SK-N-SH treated with all-trans-retinoic acid at 6 μM for 48 hours (cell line): ENCODE results near the gene IFI16.
A peak's percentile ranks its signal among the peaks of the same experiment; 100 is the strongest.
"Not testable (repeated sequence)": the region's sequence is repeated elsewhere in the genome, so short reads cannot be mapped to it uniquely, and the experiment has no call there.

Experiments used
- ATAC-seq: fragments of 200-7000 bp; cut with Tn5 transposase; 3 replicates; pipeline ENCODE4 v1.9.1; 2020; ENCODE audit warnings: mild to moderate bottlenecking, moderate library complexity
- BACH2 ChIP-seq: fragments of 250-450 bp; sonication (Bioruptor Pico); IDR thresholded peaks from 2 replicates; pipeline ENCODE4 v1.9.0; 2021; ENCODE audit warnings: mild to moderate bottlenecking, borderline replicate concordance
- CSDC2 ChIP-seq: fragments of 250-450 bp; sonication (Bioruptor Pico); IDR thresholded peaks from 2 replicates; pipeline ENCODE4 v1.5.0; 2020; ENCODE audit warnings: mild to moderate bottlenecking, moderate library complexity
- ESRRG ChIP-seq: fragments of 250-450 bp; sonication (Bioruptor Pico); IDR thresholded peaks from 2 replicates; pipeline ENCODE4 v1.6.1; 2021; ENCODE audit warnings: mild to moderate bottlenecking
- ISL1 ChIP-seq: fragments of 250-450 bp; sonication (Bioruptor Pico); IDR thresholded peaks from 2 replicates; pipeline ENCODE4 v2.1.2; 2022; ENCODE audit warnings: mild to moderate bottlenecking, moderate library complexity
- PPARA ChIP-seq: fragments of 250-450 bp; sonication (Bioruptor Pico); IDR thresholded peaks from 2 replicates; pipeline ENCODE4 v1.5.0; 2020; ENCODE audit warnings: mild to moderate bottlenecking, borderline replicate concordance
- RARB ChIP-seq: fragments of 250-450 bp; sonication (Bioruptor Pico); IDR thresholded peaks from 2 replicates; pipeline ENCODE4 v1.8.0; 2021; ENCODE audit warnings: mild to moderate bottlenecking, moderate library complexity
- SNAI2 ChIP-seq: fragments of 250-450 bp; sonication (Bioruptor Pico); IDR thresholded peaks from 2 replicates; pipeline ENCODE4 v1.5.0; 2020; ENCODE audit warnings: mild to moderate bottlenecking, moderate library complexity
- TCF4 ChIP-seq: fragments of 250-450 bp; sonication (Bioruptor Pico); IDR thresholded peaks from 2 replicates; pipeline ENCODE4 v1.8.0; 2021; ENCODE audit warnings: mild to moderate bottlenecking, moderate library complexity, borderline replicate concordance
- TOX ChIP-seq: fragments of 250-450 bp; sonication (Bioruptor Pico); IDR thresholded peaks from 2 replicates; pipeline ENCODE4 v1.8.0; 2021; ENCODE audit warnings: mild to moderate bottlenecking, moderate library complexity, borderline replicate concordance
- ZC3H10 ChIP-seq: fragments of 250-450 bp; sonication (Bioruptor Pico); IDR thresholded peaks from 2 replicates; pipeline ENCODE4 v1.5.1; 2021; ENCODE audit warnings: mild to moderate bottlenecking, moderate library complexity
- ZFP3 ChIP-seq: fragments of 250-450 bp; sonication (Bioruptor Pico); IDR thresholded peaks from 2 replicates; pipeline ENCODE4 v1.5.0; 2020; ENCODE audit warnings: mild to moderate bottlenecking, moderate library complexity
- ZFP30 ChIP-seq: fragments of 450-650 bp; formaldehyde crosslinking; IDR thresholded peaks from 2 replicates; pipeline ENCODE4 v1.5.0; 2022; ENCODE audit warnings: mild to moderate bottlenecking, moderate library complexity
- ZNF565 ChIP-seq: fragments of 450-650 bp; formaldehyde crosslinking; conservative IDR thresholded peaks from 2 replicates; pipeline ENCODE4 v1.5.0; 2020; ENCODE audit warnings: low read depth, mild to moderate bottlenecking, moderate library complexity
- ZNF70 ChIP-seq: fragments of 450-650 bp; formaldehyde crosslinking; IDR thresholded peaks from 2 replicates; pipeline ENCODE4 v1.5.0; 2020; ENCODE audit warnings: mild to moderate bottlenecking, moderate library complexity
- TF ChIP-seq, protein P1 (sequence below): fragments of 250-450 bp; sonication (Bioruptor Pico); IDR thresholded peaks from 2 replicates; pipeline ENCODE4 v1.8.0; 2021; ENCODE audit warnings: low read depth, mild to moderate bottlenecking, moderate library complexity, borderline replicate concordance
- TF ChIP-seq, protein P2 (sequence below): fragments of 250-450 bp; sonication (Bioruptor Pico); IDR thresholded peaks from 2 replicates; pipeline ENCODE4 v1.5.0; 2020; ENCODE audit warnings: mild to moderate bottlenecking, moderate library complexity
- TF ChIP-seq, protein P3 (sequence below): fragments of 250-450 bp; sonication (Bioruptor Pico); IDR thresholded peaks from 2 replicates; pipeline ENCODE4 v1.5.1; 2020; ENCODE audit warnings: low read depth, mild to moderate bottlenecking, moderate library complexity
- TF ChIP-seq, protein P4 (sequence below): fragments of 250-450 bp; sonication (Bioruptor Pico); IDR thresholded peaks from 2 replicates; pipeline ENCODE4 v1.8.0; 2020; ENCODE audit warnings: mild to moderate bottlenecking, moderate library complexity, borderline replicate concordance
- TF ChIP-seq, protein P5 (sequence below): fragments of 250-450 bp; sonication (Bioruptor Pico); IDR thresholded peaks from 2 replicates; pipeline ENCODE4 v1.5.1; 2021; ENCODE audit warnings: mild to moderate bottlenecking, moderate library complexity

The IFI16 gene

DNA sequence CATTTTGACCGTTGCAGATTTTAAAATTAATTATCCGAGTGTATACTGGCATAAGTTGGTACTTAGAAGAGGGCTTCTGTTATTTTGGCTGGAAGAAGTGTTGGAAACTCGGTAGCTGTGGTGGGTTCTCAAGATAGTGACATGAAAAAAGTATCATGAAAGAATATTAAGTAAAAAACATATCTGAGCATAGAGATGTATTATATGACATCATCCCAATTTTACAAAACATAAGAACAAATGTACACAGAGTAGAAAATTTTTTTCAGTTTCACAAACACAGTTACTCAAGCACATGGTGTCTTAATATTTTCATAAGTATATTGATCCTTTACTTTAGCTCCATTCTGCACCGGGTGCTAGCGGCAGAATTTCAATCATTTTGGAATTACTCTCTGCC, 684 bp downstream of the IFI16 start (continued):
- TF ChIP-seq, protein P1, sequence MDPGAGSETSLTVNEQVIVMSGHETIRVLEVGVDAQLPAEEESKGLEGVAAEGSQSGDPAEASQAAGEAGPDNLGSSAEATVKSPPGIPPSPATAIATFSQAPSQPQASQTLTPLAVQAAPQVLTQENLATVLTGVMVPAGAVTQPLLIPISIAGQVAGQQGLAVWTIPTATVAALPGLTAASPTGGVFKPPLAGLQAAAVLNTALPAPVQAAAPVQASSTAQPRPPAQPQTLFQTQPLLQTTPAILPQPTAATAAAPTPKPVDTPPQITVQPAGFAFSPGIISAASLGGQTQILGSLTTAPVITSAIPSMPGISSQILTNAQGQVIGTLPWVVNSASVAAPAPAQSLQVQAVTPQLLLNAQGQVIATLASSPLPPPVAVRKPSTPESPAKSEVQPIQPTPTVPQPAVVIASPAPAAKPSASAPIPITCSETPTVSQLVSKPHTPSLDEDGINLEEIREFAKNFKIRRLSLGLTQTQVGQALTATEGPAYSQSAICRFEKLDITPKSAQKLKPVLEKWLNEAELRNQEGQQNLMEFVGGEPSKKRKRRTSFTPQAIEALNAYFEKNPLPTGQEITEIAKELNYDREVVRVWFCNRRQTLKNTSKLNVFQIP, result no peak
- TF ChIP-seq TCF4 (CRISPR knock-in tag), result no peak
- no peak for TF ChIP-seq TOX (CRISPR knock-in tag)

DNA sequence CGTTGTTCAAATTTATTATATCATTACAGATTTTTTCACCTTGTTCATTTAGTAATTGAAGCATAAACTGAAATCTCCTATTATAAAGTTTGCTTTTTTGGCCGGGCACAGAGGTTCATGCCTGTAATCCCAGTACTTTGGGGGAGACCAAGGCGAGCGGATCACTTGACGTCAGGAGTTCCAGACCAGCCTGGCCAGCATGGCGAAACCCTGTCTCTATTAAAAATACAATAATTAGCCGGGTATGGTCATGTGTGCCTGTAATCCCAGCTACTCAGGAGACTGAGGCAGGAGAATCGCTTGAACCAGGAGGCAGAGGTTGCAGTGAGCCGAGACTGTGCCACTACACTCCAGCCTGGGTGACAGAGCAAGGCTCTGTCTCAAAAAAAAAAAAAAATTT, 1.3 kb downstream of the IFI16 start:
- not testable (repeated sequence) for ATAC-seq

DNA sequence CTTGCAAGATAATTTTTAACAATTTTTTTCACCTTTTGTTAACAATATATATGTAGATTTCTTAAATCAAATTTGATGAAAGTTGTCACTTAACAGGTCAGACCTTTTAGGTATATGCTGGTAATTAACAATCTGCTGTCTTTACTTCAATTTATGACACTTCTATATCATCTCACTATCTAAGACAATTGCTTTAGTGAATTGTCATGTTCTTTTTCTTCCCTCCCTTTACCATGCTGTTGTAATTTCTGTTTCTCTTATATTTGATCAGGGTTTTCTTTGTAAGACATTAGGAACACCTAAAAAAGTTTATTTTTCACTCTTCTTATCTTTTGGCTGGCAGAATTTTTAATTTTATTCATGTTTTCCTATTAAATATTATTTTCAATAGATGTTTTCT, 2.0 kb downstream of the IFI16 start:
- ATAC-seq, result no peak
- TF ChIP-seq ZFP3 (CRISPR knock-in tag), result no peak
- no peak for TF ChIP-seq BACH2 (CRISPR knock-in tag)
- TF ChIP-seq ESRRG (CRISPR knock-in tag), result no peak
- TF ChIP-seq CSDC2 (CRISPR knock-in tag), result no peak
- no peak for TF ChIP-seq ISL1 (CRISPR knock-in tag)
- TF ChIP-seq, protein P2, sequence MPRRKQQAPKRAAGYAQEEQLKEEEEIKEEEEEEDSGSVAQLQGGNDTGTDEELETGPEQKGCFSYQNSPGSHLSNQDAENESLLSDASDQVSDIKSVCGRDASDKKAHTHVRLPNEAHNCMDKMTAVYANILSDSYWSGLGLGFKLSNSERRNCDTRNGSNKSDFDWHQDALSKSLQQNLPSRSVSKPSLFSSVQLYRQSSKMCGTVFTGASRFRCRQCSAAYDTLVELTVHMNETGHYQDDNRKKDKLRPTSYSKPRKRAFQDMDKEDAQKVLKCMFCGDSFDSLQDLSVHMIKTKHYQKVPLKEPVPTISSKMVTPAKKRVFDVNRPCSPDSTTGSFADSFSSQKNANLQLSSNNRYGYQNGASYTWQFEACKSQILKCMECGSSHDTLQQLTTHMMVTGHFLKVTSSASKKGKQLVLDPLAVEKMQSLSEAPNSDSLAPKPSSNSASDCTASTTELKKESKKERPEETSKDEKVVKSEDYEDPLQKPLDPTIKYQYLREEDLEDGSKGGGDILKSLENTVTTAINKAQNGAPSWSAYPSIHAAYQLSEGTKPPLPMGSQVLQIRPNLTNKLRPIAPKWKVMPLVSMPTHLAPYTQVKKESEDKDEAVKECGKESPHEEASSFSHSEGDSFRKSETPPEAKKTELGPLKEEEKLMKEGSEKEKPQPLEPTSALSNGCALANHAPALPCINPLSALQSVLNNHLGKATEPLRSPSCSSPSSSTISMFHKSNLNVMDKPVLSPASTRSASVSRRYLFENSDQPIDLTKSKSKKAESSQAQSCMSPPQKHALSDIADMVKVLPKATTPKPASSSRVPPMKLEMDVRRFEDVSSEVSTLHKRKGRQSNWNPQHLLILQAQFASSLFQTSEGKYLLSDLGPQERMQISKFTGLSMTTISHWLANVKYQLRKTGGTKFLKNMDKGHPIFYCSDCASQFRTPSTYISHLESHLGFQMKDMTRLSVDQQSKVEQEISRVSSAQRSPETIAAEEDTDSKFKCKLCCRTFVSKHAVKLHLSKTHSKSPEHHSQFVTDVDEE, result no peak
- no peak for TF ChIP-seq RARB (CRISPR knock-in tag)
- TF ChIP-seq PPARA (CRISPR knock-in tag), result no peak
- TF ChIP-seq TOX (CRISPR knock-in tag), result no peak
- no peak for TF ChIP-seq ZFP30
- TF ChIP-seq SNAI2 (CRISPR knock-in tag), result no peak
- TF ChIP-seq, protein P3, sequence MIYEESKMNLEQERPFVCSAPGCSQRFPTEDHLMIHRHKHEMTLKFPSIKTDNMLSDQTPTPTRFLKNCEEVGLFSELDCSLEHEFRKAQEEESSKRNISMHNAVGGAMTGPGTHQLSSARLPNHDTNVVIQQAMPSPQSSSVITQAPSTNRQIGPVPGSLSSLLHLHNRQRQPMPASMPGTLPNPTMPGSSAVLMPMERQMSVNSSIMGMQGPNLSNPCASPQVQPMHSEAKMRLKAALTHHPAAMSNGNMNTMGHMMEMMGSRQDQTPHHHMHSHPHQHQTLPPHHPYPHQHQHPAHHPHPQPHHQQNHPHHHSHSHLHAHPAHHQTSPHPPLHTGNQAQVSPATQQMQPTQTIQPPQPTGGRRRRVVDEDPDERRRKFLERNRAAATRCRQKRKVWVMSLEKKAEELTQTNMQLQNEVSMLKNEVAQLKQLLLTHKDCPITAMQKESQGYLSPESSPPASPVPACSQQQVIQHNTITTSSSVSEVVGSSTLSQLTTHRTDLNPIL (CRISPR knock-in tag), result no peak
- TF ChIP-seq, protein P4, sequence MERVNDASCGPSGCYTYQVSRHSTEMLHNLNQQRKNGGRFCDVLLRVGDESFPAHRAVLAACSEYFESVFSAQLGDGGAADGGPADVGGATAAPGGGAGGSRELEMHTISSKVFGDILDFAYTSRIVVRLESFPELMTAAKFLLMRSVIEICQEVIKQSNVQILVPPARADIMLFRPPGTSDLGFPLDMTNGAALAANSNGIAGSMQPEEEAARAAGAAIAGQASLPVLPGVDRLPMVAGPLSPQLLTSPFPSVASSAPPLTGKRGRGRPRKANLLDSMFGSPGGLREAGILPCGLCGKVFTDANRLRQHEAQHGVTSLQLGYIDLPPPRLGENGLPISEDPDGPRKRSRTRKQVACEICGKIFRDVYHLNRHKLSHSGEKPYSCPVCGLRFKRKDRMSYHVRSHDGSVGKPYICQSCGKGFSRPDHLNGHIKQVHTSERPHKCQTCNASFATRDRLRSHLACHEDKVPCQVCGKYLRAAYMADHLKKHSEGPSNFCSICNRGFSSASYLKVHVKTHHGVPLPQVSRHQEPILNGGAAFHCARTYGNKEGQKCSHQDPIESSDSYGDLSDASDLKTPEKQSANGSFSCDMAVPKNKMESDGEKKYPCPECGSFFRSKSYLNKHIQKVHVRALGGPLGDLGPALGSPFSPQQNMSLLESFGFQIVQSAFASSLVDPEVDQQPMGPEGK (CRISPR knock-in tag), result no peak
- TF ChIP-seq ZC3H10 (CRISPR knock-in tag), result no peak
- no peak for TF ChIP-seq ZNF565 (CRISPR knock-in tag)
- TF ChIP-seq, protein P5, sequence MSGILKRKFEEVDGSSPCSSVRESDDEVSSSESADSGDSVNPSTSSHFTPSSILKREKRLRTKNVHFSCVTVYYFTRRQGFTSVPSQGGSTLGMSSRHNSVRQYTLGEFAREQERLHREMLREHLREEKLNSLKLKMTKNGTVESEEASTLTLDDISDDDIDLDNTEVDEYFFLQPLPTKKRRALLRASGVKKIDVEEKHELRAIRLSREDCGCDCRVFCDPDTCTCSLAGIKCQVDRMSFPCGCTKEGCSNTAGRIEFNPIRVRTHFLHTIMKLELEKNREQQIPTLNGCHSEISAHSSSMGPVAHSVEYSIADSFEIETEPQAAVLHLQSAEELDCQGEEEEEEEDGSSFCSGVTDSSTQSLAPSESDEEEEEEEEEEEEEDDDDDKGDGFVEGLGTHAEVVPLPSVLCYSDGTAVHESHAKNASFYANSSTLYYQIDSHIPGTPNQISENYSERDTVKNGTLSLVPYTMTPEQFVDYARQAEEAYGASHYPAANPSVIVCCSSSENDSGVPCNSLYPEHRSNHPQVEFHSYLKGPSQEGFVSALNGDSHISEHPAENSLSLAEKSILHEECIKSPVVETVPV (CRISPR knock-in tag), result no peak
- no peak for TF ChIP-seq ZNF70 (CRISPR knock-in tag)

DNA sequence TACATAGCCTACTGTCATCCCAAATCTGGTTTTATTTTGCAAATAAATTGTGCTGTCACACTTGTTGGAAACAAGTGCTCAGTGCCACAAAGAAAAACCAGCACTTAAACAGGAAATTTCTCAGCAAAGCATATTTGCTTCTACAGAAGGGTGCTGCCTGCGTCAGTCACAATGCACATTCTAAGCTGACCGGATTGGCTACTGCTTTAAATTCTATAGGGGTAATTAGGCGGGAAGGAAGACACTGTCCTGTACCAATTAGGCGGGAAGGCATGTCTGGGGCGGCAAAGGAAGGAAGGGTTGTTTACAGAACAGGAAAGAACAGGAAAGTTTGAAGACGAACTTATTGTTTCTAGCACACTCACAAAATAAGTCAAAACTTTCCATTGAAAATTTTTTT, 2.8 kb downstream of the IFI16 start:
- ATAC-seq, result peak; percentile 41
- TF ChIP-seq, protein P4 (CRISPR knock-in tag), result no peak
